BE2C (cell line): ENCODE measurements around the gene REPIN1.

ENCODE experiments used
- DNase-seq: peaks from one replicate; pipeline ENCODE4 v3.0.0-alpha.2; 2020
- H3K27me3 ChIP-seq: fragments of 250-450 bp; sonication (Bioruptor Pico); 2 replicates; pipeline ENCODE4 v1.5.1; 2020; ENCODE audit warnings: mild to moderate bottlenecking
- H3K36me3 ChIP-seq: fragments of 250-450 bp; sonication (Bioruptor Pico); 2 replicates; pipeline ENCODE4 v1.5.1; 2020; ENCODE audit warnings: mild to moderate bottlenecking
- H3K4me1 ChIP-seq: fragments of 250-450 bp; sonication (Bioruptor Pico); 2 replicates; pipeline ENCODE4 v1.5.1; 2020
- H3K4me3 ChIP-seq: 2 replicates; pipeline ENCODE4 v1.5.1; 2011; ENCODE audit warnings: low read depth, low read length
- H3K9me3 ChIP-seq: fragments of 250-450 bp; sonication (Bioruptor Pico); 2 replicates; pipeline ENCODE4 v1.5.1; 2020
- TF ChIP-seq, protein P1 (sequence below): IDR thresholded peaks from 2 replicates; pipeline ENCODE4 v1.5.1; 2012; ENCODE audit warnings: mild to moderate bottlenecking, low read depth, low read length

The REPIN1 gene

DNA sequence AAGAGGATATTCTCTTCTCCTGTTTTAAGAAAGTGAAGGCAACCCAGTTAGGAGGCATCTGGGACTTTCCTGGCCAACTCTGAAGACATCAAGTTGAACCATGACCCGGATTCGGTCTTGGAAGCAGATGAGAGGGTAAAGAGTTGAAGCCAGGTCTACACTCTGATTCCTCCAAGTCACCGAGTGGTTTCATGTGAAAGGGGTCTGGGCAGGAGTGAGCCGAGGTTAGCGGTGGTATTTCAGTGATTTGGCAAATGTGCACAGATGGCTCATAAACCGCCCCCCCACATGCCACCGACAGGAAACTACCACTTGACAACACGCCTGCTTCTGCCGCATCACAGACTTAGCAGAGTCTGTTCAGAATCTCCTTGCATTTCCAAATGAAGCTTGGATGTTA, 11.4 kb upstream of the REPIN1 start:
- Histone ChIP-seq H3K4me1 (peaks cover 4% of the 10 kb centered on the region), H3K9me3 (no peaks in the 10 kb centered on the region), H3K36me3 (no peaks in the 10 kb centered on the region), H3K4me3 (no peak overlapping the region), H3K27me3 (peaks cover 2% of the 10 kb centered on the region; the same call in 1 of the 2 replicates)
- TF ChIP-seq, protein P1, sequence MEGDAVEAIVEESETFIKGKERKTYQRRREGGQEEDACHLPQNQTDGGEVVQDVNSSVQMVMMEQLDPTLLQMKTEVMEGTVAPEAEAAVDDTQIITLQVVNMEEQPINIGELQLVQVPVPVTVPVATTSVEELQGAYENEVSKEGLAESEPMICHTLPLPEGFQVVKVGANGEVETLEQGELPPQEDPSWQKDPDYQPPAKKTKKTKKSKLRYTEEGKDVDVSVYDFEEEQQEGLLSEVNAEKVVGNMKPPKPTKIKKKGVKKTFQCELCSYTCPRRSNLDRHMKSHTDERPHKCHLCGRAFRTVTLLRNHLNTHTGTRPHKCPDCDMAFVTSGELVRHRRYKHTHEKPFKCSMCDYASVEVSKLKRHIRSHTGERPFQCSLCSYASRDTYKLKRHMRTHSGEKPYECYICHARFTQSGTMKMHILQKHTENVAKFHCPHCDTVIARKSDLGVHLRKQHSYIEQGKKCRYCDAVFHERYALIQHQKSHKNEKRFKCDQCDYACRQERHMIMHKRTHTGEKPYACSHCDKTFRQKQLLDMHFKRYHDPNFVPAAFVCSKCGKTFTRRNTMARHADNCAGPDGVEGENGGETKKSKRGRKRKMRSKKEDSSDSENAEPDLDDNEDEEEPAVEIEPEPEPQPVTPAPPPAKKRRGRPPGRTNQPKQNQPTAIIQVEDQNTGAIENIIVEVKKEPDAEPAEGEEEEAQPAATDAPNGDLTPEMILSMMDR = no peak
- no peak for DNase-seq

DNA sequence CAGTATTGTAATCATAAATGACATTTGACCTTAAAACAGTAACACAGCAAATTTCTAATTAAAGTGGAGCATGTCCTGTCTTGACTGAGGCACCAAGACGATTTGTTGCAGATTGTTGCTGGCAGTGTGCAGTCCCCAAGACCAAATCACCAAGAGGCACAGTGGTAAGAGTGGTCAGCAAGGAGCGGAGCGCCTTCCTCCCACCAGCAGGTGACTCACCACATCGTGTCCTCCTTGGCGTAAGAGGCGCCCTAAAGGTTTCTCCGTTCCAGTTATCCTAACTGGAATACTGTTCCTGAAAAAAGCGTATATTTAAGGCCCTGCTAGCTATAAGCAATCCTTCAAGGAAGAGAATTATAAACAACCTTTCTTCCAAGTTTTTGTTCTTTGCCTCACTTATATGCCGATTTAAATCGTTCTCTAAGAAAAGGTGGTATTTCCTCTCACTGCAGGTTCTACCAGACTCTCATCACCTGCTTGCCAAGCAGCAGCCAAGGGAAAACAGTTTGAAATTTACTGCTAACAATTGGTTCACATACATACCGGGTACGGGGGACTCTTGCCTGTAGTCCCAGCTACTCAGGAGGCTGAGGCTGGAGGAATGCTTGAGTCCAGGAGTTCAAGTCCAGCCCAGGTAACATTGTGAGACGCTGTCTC, 10.7 kb upstream of the REPIN1 start:
- TF ChIP-seq, protein P1 = no peak; the same call in 1 of the 2 replicates
- peaks cover 4% of the 10 kb centered on the region for H3K4me1 ChIP-seq
- H3K36me3 ChIP-seq = no peaks in the 10 kb centered on the region
- no peaks in the 10 kb centered on the region for H3K9me3 ChIP-seq
- DNase-seq = no peak
- H3K4me3 ChIP-seq = no peak overlapping the region
- H3K27me3 ChIP-seq = no peaks in the 10 kb centered on the region

- Histone ChIP-seq H3K9me3 (no peaks in the 10 kb centered on the region), H3K4me1 (peaks cover 5% of the 10 kb centered on the region), H3K27me3 (no peaks in the 10 kb centered on the region), H3K4me3 (no peak overlapping the region), H3K36me3 (no peaks in the 10 kb centered on the region)
- TF ChIP-seq, protein P1 = no peak
- DNase-seq = no peak
Measured at GRCh38 chr7:150358433-150358832, 10.2 kb upstream of the REPIN1 start.

- Histone ChIP-seq H3K27me3 (no peaks in the 10 kb centered on the region), H3K4me3 (no peak overlapping the region), H3K36me3 (no peaks in the 10 kb centered on the region), H3K4me1 (peaks cover 10% of the 10 kb centered on the region), H3K9me3 (no peaks in the 10 kb centered on the region)
- TF ChIP-seq, protein P1 = no peak
- no peak for DNase-seq
Measured at GRCh38 chr7:150358988-150359621, 9.5 kb upstream of the REPIN1 start.

- no peak for DNase-seq
- no peaks in the 10 kb centered on the region for H3K27me3 ChIP-seq
- TF ChIP-seq, protein P1 = no peak
- H3K36me3 ChIP-seq = no peaks in the 10 kb centered on the region
- H3K4me1 ChIP-seq = peaks cover 10% of the 10 kb centered on the region
- H3K4me3 ChIP-seq = no peak overlapping the region
- H3K9me3 ChIP-seq = no peaks in the 10 kb centered on the region
Measured at GRCh38 chr7:150359622-150360362, 8.8 kb upstream of the REPIN1 start.
